ENCODE data around the gene RAPGEF6.
"Not testable (repeated sequence)": the region's sequence is repeated elsewhere in the genome, so short reads cannot be mapped to it uniquely, and the experiment has no call there.

RAPGEF6 gene, protein sequence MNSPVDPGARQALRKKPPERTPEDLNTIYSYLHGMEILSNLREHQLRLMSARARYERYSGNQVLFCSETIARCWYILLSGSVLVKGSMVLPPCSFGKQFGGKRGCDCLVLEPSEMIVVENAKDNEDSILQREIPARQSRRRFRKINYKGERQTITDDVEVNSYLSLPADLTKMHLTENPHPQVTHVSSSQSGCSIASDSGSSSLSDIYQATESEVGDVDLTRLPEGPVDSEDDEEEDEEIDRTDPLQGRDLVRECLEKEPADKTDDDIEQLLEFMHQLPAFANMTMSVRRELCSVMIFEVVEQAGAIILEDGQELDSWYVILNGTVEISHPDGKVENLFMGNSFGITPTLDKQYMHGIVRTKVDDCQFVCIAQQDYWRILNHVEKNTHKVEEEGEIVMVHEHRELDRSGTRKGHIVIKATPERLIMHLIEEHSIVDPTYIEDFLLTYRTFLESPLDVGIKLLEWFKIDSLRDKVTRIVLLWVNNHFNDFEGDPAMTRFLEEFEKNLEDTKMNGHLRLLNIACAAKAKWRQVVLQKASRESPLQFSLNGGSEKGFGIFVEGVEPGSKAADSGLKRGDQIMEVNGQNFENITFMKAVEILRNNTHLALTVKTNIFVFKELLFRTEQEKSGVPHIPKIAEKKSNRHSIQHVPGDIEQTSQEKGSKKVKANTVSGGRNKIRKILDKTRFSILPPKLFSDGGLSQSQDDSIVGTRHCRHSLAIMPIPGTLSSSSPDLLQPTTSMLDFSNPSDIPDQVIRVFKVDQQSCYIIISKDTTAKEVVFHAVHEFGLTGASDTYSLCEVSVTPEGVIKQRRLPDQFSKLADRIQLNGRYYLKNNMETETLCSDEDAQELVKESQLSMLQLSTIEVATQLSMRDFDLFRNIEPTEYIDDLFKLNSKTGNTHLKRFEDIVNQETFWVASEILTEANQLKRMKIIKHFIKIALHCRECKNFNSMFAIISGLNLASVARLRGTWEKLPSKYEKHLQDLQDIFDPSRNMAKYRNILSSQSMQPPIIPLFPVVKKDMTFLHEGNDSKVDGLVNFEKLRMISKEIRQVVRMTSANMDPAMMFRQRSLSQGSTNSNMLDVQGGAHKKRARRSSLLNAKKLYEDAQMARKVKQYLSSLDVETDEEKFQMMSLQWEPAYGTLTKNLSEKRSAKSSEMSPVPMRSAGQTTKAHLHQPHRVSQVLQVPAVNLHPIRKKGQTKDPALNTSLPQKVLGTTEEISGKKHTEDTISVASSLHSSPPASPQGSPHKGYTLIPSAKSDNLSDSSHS (N-terminal part only)

DNA sequence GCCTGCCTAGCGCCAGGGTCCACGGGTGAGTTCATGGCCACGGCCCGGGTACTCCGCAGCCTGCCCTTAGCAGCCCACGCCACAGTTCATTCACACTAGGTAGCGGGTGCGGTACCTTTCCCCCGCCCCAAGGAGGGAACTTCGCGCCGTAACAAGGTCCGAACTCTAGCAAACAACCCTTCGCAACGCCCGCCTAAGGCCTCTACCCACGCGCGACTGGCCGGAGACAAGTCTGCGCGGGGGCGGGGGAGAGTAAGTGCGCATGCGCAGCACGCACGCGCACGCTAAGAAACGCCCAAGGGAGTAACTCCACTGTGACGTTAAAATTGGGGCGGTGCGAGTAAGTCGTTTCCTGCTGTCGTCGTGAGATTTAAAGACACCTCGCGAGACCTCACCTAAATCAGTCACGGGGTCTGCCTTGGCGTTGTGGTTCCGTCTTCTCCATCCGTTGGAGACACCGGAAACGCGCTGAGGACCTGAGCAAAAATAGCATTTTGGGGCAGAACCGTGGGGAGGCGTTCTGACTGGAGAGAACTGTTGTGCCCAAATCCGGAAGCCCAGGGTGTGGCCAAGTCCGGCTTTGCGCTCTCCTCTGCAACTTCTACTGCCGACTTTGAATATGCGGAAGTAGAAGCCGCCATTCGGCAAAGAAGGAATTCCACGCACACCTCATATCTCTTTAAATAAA, at the start of gene RAPGEF6:
Gene RAPGEF6 (minus strand): TSS at position 234 of the 688 bp plus-strand sequence. CDS start 199 bp downstream, at position 35.
- DNase-seq, result peak; percentile 100

- DNase-seq, result no peak
Measured at GRCh38 chr5:131684595-131684994, 49.6 kb upstream of the RAPGEF6 start.

- DNase-seq, result no peak
Measured at GRCh38 chr5:131684051-131684450, 49.0 kb upstream of the RAPGEF6 start.

DNA sequence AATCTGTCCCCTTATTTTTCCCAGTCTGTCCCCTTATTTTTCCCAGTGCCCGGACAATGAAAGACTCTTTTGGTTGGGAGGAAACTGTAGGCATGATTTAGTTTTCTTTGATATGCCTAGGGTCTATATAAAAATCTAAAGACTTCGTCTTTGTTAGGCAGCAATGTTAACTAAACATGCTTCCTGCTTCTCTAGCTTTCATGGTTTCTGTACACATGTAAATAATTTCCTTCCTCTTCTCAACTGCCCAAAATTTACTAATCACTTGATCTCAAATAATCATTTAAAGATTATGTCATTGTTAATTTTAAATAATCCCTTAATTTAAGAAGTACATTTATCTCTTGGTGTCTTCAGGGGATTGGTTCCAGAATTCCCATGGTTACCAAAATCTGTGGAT, 47.8 kb upstream of the RAPGEF6 start:
- no peak for DNase-seq

- DNase-seq, result no peak
Measured at GRCh38 chr5:131682175-131682574, 47.1 kb upstream of the RAPGEF6 start.

DNA sequence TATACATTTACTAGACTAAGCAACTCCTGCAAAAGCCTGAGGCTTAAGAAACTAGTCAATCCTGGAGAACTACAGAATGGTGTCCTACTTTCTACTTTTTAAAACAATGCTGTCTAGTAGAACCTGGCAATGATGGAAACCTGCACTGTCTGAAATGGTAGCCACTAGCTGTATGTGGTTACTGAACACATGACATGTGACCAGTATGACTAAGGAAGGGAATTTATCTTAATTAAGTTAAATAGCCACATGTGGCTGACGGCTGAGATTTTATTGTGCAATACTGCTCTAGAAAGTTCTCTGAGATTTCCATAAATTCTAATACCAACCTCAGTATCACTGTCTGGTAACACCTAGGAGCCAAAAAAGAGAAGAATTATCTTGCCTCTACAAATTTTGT, 44.9 kb upstream of the RAPGEF6 start:
- peak; percentile 41 for DNase-seq

DNA sequence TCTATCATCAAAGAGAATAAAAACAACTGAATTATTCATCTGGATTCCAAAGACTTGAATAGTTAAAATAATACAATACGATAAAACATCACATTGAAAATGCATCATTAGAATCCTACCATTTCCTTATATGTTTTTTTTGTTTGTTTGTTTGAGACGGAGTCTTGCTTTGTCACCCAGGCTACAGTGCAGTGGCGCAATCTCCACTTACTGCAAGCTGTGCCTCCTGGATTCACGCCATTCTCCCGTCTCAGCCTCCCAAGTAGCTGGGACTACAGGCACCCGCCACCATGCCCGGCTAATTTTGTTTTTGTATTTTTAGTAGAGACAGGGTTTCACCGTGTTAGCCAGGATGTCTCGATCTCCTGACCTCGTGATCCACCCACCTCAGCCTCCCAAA, 43.2 kb upstream of the RAPGEF6 start:
- not testable (repeated sequence) for DNase-seq

DNA sequence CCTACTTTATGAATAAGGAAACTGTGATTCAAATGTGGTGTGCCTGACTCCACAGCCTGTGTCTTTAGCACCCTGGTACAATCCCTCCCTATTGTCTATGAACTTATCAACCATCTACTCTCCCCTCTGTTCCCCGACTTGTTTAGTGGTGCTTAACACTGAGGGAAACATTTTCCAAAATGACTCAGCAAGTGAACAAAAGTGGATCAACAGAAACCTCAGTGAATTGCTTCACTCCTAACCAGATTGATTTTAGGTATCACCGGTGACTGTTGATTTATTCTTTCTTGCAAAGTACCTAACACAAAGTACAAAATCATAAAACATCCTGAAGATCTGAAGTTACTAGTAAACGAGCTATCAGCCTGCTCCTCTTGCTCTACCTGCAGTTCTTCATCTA, 42.1 kb upstream of the RAPGEF6 start:
- no peak for DNase-seq

- no peak for DNase-seq
Measured at GRCh38 chr5:131672776-131673175, 37.7 kb upstream of the RAPGEF6 start.

DNA sequence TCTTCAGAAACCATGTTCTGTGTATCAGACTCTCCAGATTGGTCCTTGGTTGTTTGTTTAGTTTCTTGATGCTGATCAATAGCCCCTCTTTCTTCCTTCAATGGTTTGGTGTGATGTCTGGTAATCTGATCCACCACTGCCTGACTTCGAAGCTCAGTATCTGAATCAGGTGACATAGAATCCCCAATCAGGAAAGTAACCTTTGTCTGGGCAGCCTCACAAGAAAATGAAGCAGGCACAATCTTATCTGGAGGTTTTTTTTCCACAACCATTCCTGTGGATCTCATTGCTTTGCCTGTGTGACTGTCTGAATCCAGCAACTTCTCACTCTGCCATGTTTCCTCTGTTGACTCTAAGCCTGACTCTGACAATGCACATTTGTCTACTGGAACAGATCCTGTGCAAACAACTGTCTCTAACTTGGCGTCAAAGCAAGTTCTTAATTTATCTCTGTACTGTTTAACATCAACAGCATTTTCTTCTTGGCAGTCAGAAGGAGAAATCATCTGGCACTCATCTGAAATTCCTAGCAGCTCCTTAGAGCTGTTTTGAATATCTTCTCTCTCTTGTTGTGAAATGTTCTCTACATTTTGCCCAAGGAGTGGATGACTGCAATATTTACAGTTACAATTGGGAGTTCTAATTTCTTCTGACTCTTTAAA, 37.1 kb upstream of the RAPGEF6 start:
- DNase-seq, result no peak

DNA sequence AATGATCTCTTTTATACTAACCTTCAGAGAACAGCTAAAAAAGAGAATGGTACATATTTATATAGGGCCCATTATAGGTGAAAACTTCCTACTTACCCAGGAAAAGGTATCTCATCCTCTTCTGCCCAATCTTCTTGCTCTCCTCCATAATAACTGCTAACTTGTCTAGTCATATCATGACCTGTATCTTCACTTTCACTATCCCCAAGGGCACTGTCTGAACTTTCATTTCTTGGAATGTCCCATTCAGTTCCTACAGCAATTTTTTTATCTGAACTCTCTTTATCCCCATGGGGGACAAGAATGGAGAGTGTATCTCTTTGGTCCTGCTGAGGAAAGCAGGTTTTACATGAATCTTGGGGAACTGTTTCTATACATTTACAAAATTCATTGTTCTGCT, 36.4 kb upstream of the RAPGEF6 start:
- DNase-seq, result peak; percentile 23

- no peak for DNase-seq
Measured at GRCh38 chr5:131664929-131665328, 29.9 kb upstream of the RAPGEF6 start.

GRCh38 chr5:131661933-131662332, 26.9 kb upstream of the RAPGEF6 start:
- no peak for DNase-seq

GRCh38 chr5:131659841-131660240, 24.8 kb upstream of the RAPGEF6 start:
- no peak for DNase-seq

DNA sequence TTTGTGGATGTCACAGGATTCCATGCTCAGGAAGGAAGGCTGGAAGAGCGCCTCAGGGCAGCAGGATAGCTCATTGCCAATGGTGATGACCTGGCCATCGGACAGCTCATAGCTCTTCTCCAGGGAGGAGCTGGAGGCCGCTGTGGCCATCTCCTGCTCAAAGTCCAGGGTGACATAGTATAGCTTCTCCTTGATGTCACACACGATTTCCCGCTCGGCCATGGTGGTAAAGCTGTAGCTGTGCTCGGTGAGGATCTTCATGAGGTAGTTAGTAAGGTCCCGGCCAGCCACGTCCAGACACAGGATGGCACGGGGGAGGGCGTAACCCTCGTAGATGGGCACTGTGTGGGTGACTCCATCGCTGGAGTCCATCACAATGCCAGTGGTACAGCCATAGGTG, 24.3 kb upstream of the RAPGEF6 start:
- no peak for DNase-seq

GRCh38 chr5:131654776-131655175, 19.7 kb upstream of the RAPGEF6 start:
- no peak for DNase-seq

DNA sequence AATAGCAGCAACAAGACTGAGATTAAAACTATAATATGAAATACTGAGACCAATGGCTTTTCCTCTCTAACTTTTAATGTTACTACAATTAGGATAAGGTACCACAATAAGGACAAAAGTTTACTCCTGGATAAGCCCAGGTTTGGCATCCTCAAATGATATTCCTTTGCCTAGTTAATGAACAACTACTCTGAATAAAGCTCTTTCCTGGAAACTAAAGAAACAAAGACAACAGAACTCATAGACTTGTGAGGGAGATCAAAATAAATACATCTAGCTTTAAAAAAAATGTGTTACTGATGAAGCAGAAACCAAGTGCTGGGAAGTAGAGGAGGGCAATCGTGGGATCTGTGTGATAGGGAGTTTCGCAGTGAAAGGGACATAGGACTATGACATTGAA, 19.3 kb upstream of the RAPGEF6 start:
- no peak for DNase-seq

- DNase-seq, result no peak
Measured at GRCh38 chr5:131649161-131649560, 14.1 kb upstream of the RAPGEF6 start.

GRCh38 chr5:131647048-131647769, 12.2 kb upstream of the RAPGEF6 start:
- DNase-seq, result no peak

- no peak for DNase-seq
Measured at GRCh38 chr5:131644822-131645221, 9.8 kb upstream of the RAPGEF6 start.

GRCh38 chr5:131644370-131644769, 9.3 kb upstream of the RAPGEF6 start:
- no peak for DNase-seq

Data from suppressor macrophage treated with lipopolysaccharide for 4 hours (primary cell).